Spinal cord (tissue), 10 donors: Measurements from ENCODE around the gene PLXDC1. TPM values are rescaled to one million over a fixed set of nuclear protein-coding genes. Genes with fewer than 3 reads are reported as not detected.
"Not testable (repeated sequence)": the region's sequence is repeated elsewhere in the genome, so short reads cannot be mapped to it uniquely, and the experiment has no call there.

Experiments used
- DNase-seq, 6 donors: peaks; one replicate each; pipeline versions ENCODE4 v3.0.0 to v3.0.0-alpha.2; 2013 to 2015; ENCODE audit warnings: low spot score in 6 of 6, low read depth in 4 of 6
- H3K27ac ChIP-seq: one replicate; pipeline ENCODE4 v1.5.1; 2013; ENCODE audit warnings: low read depth, low read length, control low read depth
- H3K27me3 ChIP-seq: one replicate; pipeline ENCODE4 v1.6.1; 2013; ENCODE audit warnings: low read length; ENCODE audit not compliant: control insufficient read depth, insufficient read depth
- H3K36me3 ChIP-seq: one replicate; pipeline ENCODE4 v1.6.1; 2013; ENCODE audit warnings: low read length; ENCODE audit not compliant: control insufficient read depth, insufficient read depth
- H3K4me1 ChIP-seq: one replicate; pipeline ENCODE4 v1.6.1; 2013; ENCODE audit warnings: low read length; ENCODE audit not compliant: control insufficient read depth, insufficient read depth
- H3K4me3 ChIP-seq: one replicate; pipeline ENCODE4 v1.5.1; 2013; ENCODE audit warnings: low read depth, low read length, control low read depth
- H3K9me3 ChIP-seq: one replicate; pipeline ENCODE4 v1.6.1; 2013; ENCODE audit warnings: low read length; ENCODE audit not compliant: control insufficient read depth, insufficient read depth
- WGBS: methylation state at CpG from one replicate; pipeline ENCODE4 v1.1.5; 2013; ENCODE audit warnings: missing lambda C conversion rate; ENCODE audit not compliant: insufficient coverage; 5-methylcytosine and 5-hydroxymethylcytosine counted together
- polyA plus RNA-seq, 2 donors: library from polyadenylated mRNA; unstranded; fragments of 120-200 nt; gene quantifications; one replicate each; pipeline ENCODE4 v1.2.1, GENCODE V29; 2013; ENCODE audit not compliant: insufficient read length in 2 of 2
- total RNA-seq, 2 donors: library from RNA; depleted of rRNA in 1 of 2; stranded (reverse); fragments of 120-200 nt in 1 of 2; fragments of >200 nt in 1 of 2; gene quantifications; one replicate each; pipeline versions ENCODE4 v1.2.3 to v1.2.4, GENCODE V29; 2013 to 2014
- donor health status: healthy.

PLXDC1 gene
- total and polyA plus RNA-seq, 4 donors = 10.1 to 47.1 (median 25.6) TPM

DNA sequence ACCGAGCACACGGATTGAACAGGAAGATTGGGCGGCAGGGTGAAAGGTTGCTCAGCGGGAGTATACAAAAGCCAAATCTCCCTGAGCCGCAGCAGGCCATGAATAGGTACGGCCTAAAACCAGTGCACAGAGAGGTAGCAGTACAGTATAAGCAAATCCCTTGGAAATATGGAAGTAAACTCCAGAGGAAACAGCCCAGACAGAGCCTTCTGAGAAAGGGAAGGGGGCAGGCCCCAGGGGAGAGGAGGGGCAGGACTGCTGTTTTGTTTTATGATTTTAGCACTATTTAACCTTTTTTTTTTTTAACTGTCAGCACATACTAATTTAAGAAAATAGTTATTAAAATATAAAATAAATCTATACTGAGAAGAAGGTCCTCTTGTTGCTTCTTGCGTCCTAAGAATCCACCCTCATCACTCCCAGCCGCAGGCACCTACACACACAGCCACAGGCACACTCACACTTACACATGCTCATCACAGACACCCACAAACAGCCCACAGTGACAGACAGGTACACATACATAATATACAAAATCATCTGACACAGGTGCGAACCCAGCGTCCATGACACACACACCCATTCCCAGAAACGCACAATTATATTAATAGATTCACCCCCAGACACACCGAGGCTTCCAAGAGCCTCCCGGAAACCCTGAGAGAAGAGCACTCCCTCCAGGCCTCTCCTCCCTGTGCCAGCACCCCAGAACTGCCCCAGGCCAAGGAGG, 12.8 kb downstream of the PLXDC1 start:
- H3K9me3 ChIP-seq = no peaks in the 10 kb centered on the region
- peaks cover 5% of the 10 kb centered on the region for H3K4me1 ChIP-seq
- DNase-seq = no peak
- WGBS = 88% methylated on average over 13 of the region's 13 CpGs
- H3K27ac ChIP-seq = no peak overlapping the region
- H3K27me3 ChIP-seq = no peaks in the 10 kb centered on the region
- no peak overlapping the region for H3K4me3 ChIP-seq
- H3K36me3 ChIP-seq = no peaks in the 10 kb centered on the region

DNA sequence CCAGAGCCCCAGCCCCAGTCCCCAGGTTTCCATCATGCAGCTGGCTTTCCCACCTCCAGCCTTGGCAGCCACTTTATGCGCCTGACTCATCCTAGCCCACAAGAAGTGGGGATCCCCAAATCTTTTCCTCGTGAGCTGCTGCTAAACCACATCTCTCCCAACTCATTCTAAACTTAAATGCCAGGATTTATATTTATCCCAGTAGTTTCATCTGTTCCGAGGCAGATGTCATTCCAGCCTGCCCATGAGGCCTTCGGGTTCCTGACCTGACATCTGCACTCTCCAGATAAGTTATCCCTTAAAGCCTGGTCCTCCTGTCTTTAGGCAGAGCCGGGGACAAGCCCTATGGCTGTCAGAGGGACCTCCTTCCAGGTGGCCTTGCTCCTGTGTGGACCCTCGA, 16.6 kb downstream of the PLXDC1 start:
- Histone ChIP-seq H3K9me3 (no peaks in the 10 kb centered on the region), H3K27me3 (no peaks in the 10 kb centered on the region), H3K27ac (no peak overlapping the region), H3K4me1 (no peaks in the 10 kb centered on the region), H3K36me3 (no peaks in the 10 kb centered on the region), H3K4me3 (no peak overlapping the region)
- DNase-seq = no peak
- WGBS = 94% methylated on average over 6 of the region's 6 CpGs

DNA sequence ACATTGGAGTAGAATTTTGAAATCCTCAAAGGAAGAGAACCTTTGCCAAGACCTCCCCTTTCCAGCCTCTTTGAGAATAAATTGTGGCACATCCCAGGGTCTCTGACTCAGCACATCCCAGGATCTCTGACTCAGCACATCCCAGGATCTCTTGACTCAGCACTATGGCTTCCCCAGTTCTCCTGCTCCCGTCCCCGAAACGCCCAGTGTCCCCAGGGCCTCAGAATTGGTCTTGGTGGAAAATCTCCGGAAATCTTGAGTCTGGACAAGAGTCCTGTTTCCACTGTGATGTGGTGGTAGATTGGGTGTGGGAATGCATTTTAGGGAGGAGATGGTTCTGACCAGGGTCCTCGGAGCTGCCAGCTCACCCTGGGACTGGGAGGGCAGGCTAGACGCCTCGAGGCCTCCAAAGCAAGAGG, 19.2 kb downstream of the PLXDC1 start:
- Histone ChIP-seq H3K27ac (no peak overlapping the region), H3K27me3 (no peaks in the 10 kb centered on the region), H3K4me1 (no peaks in the 10 kb centered on the region), H3K9me3 (no peaks in the 10 kb centered on the region), H3K4me3 (no peak overlapping the region), H3K36me3 (no peaks in the 10 kb centered on the region)
- DNase-seq = no peak
- 80% methylated on average over 6 of the region's 7 CpGs for WGBS

DNA sequence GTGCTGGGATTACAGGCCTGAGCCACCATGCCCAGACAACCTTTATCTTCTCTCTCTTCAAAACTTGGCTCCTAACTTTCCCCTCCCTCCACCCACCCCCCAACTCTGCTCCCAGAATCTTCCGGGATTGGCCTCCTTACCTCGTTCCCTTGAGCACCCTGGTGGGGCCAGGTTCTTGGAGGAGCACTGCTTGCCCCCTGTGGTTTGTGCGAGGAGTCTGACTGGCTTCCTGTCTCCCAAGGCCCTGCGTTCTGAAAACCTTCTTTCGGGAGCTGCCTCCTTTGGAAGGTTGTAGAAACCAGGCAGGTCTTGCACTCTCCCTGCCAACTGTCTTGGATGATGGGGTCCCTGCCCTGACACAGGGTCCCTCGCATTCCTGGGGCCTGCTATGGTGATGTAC, 19.8 kb downstream of the PLXDC1 start:
- Histone ChIP-seq H3K27ac (no peak overlapping the region), H3K4me1 (no peaks in the 10 kb centered on the region), H3K27me3 (no peaks in the 10 kb centered on the region), H3K36me3 (no peaks in the 10 kb centered on the region), H3K9me3 (no peaks in the 10 kb centered on the region), H3K4me3 (no peak overlapping the region)
- 54% methylated on average over 5 of the region's 6 CpGs for WGBS
- no peak for DNase-seq

DNA sequence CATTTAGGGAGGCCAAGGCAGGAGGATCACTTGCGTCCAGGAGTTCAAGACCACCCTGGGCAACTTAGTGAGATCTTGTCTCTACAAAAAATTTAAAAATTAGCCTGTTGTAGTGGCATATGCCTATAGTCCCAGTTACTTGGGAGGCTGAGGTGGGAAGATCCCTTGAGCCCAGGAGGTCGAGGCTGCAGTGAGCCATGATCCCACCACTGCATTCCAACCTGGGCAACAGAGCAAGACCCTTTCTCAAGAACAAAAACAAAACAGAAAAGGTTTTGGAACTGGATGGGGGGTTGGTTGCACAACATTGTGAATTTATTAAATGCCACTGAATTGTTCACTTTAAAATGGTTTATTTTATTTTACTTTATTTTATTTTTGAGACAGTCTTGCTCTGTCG, 21.2 kb downstream of the PLXDC1 start:
- 100% methylated on average over 2 of the region's 3 CpGs for WGBS
- H3K4me3 ChIP-seq = no peak overlapping the region
- H3K27ac ChIP-seq = no peak overlapping the region
- no peaks in the 10 kb centered on the region for H3K9me3 ChIP-seq
- H3K4me1 ChIP-seq = no peaks in the 10 kb centered on the region
- no peaks in the 10 kb centered on the region for H3K27me3 ChIP-seq
- no peaks in the 10 kb centered on the region for H3K36me3 ChIP-seq
- DNase-seq = no peak

DNA sequence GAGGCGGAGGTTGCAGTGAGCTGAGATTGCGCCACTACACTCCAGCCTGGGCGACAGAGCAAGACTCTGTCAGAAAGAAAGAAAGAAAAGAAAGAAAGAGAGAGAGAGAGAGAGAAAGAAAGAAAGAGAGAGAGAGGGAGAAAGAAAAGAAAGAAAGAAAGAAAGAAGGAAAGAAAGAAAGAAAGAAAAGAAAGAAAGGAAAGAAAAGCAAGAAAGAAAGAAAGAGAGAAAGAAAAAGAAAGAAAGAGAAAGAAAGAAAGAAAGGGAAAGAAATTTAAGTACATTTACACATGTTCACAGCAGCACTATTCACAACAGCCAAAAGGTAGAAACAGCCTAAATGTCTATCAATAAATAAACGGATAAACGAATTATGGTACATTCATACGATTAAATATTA, 21.9 kb downstream of the PLXDC1 start:
- not testable (repeated sequence) for H3K4me1 ChIP-seq, H3K27ac ChIP-seq, H3K36me3 ChIP-seq, H3K9me3 ChIP-seq, H3K4me3 ChIP-seq, H3K27me3 ChIP-seq, DNase-seq
- 97% methylated on average over 3 of the region's 6 CpGs for WGBS

DNA sequence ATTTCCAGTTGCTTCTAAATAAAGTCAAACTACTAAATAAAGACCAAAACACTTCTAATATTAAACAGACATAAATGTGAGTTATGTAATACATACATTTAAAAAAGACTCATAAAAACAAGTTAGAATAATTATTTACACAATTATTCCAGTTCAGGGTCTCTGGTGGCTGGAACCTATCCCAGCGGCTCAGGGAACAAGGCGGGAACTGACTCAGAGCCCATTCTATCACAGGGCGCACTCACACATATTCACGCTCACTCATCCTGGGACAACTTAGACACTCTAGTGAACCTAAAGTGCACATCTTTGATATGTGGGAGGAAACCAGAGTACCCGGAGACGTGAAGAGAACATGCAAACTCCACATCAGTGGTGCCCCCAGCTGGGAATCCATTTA, 25.0 kb downstream of the PLXDC1 start:
- Histone ChIP-seq H3K36me3 (no peaks in the 10 kb centered on the region), H3K27ac (no peak overlapping the region), H3K4me1 (peaks cover 4% of the 10 kb centered on the region), H3K4me3 (no peak overlapping the region), H3K27me3 (no peaks in the 10 kb centered on the region), H3K9me3 (no peaks in the 10 kb centered on the region)
- DNase-seq = no peak
- 88% methylated on average over 2 of the region's 6 CpGs for WGBS

DNA sequence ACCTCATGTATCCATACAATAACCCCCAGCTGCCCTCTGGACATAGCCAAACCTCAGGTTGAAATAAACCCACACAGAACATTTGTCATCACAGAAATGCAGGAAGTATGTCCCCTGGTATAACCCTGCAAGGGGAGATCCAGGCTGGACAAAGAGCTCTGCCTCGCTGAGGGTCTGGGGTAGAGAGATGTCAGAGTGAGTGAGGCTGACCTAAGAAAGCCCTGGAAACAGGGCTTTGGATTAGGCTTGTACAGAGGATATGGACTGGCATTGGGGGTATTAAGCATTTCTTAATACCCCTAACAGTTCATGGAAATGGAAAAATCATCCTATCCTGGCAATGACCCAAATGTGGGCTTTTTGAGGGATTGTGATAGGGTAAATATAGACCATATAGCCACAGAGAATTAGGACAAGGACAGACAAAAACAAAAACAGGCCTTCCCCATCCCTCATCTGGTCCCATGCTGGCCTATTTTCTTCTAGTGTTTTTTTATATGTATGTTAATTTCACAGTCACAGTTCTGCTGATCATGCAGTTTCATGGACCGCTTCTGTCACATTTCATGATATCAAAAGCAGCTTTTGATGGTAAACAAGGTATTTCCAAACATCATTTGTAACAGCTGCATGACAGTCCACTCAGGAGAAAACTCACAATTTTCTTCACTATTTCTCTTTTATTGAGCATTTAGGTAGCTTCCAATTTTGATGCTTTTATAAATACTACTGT, 26.1 kb downstream of the PLXDC1 start:
- Histone ChIP-seq H3K4me1 (peaks cover 4% of the 10 kb centered on the region), H3K27me3 (no peaks in the 10 kb centered on the region), H3K36me3 (no peaks in the 10 kb centered on the region), H3K9me3 (no peaks in the 10 kb centered on the region), H3K27ac (no peak overlapping the region), H3K4me3 (no peak overlapping the region)
- DNase-seq = no peak
- WGBS = no CpG with 5 or more reads among the region's 2 CpGs

DNA sequence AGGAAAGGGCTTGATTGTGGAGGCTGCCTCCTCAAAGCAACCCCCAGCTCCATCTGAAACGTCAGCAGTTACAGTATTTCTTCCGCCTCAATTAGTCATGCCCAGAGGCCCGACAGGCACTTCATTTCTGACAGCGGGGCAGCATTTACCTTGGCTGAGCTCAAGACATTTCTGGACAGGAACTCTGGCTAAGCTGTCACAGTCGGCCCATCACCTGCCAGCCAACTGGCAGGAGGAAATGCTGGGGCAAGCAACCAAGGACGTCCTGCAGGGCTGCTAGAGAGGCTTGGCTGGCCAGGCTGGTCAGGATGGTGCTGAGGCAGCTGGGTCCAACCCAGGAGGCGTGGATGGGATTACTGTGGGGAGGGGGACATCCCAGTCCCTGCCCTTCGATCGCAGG, 27.8 kb downstream of the PLXDC1 start:
- peaks cover 4% of the 10 kb centered on the region for H3K4me1 ChIP-seq
- WGBS = 38% methylated on average over 7 of the region's 9 CpGs

DNA sequence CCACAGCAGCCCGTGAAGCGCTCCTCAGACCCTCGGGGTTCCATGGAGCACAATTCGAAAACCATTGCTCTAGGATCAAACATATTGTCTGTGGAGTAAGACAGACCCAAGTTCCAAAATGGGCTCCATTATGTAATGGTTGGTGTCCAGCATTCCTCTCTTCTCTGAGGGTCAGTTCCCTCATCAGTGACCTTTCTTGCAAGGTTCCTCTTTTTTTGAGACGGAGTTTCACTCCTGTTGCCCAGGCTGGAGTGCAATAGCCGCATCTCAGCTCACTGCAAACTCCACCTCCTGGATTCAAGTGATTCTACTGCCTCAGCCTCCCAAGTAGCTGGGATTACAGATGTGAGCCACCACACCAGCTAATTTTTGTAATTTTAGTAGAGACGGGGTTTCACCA, 28.4 kb downstream of the PLXDC1 start:
- 100% methylated on average over 2 of the region's 7 CpGs for WGBS
- Histone ChIP-seq H3K27me3 (no peaks in the 10 kb centered on the region), H3K4me3 (no peak overlapping the region)

More for the DNA sequence above, 27.8 kb downstream of the PLXDC1 start:
- Histone ChIP-seq H3K4me3 (no peak overlapping the region), H3K27ac (no peak overlapping the region), H3K36me3 (no peaks in the 10 kb centered on the region), H3K27me3 (no peaks in the 10 kb centered on the region), H3K9me3 (no peaks in the 10 kb centered on the region)
- peak in 3 of 6 donors; percentile 11 to 63 (median 32) for DNase-seq

More for the DNA sequence above, 28.4 kb downstream of the PLXDC1 start:
- Histone ChIP-seq H3K36me3 (no peaks in the 10 kb centered on the region), H3K9me3 (no peaks in the 10 kb centered on the region), H3K4me1 (peaks cover 4% of the 10 kb centered on the region), H3K27ac (no peak overlapping the region)
- no peak for DNase-seq
